Suprapubic skin (tissue), 4 donors: ENCODE results near the gene HTR3C.

Experiments used
- EP300 ChIP-seq: sonication (generic); formaldehyde crosslinking; IDR thresholded peaks from one replicate; pipeline ENCODE4 v1.6.1; 2017; ENCODE audit warnings: antibody characterized with exemption
- POLR2A ChIP-seq, 2 donors: fragments of 450-650 bp; IDR thresholded peaks; one replicate each; pipeline ENCODE4 v1.6.1; 2017; ENCODE audit warnings: antibody characterized with exemption in 2 of 2, mild to moderate bottlenecking in 2 of 2, moderate library complexity in 2 of 2
- POLR2AphosphoS5 ChIP-seq, 3 donors: sonication (generic); formaldehyde crosslinking; IDR thresholded peaks; one replicate each; pipeline ENCODE4 v1.6.1; 2017; ENCODE audit warnings: antibody characterized with exemption in 3 of 3
- TF ChIP-seq, protein P1 (sequence below), 2 donors: fragments of 200-600 bp in 1 of 2; fragments of 450-650 bp in 1 of 2; sonication (generic) in 1 of 2; IDR thresholded peaks; one replicate each; pipeline ENCODE4 v1.5.1; 2016 to 2019; ENCODE audit warnings: antibody characterized with exemption in 2 of 2, mild to moderate bottlenecking in 1 of 2, moderate library complexity in 1 of 2

DNA sequence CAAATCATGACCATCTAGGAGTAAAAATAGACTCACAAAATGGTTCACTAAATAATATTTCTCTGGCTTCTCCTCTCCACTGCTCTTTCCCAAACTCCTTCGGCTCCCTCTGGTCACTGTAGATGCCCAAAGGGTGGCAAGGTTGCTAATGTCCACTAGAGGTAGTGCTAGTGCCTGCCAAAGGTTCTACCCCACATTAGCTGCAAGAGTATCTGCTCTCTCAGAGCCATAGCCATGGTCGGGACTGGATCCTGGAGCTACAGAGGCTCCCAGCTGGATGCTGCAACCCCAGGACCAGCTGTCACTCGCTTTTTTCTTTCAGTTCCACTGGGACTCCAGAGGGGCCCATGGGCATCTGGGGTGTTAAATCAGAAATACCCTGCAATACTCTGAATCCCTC lies 12.8 kb upstream of the HTR3C start:
- TF ChIP-seq, protein P1, sequence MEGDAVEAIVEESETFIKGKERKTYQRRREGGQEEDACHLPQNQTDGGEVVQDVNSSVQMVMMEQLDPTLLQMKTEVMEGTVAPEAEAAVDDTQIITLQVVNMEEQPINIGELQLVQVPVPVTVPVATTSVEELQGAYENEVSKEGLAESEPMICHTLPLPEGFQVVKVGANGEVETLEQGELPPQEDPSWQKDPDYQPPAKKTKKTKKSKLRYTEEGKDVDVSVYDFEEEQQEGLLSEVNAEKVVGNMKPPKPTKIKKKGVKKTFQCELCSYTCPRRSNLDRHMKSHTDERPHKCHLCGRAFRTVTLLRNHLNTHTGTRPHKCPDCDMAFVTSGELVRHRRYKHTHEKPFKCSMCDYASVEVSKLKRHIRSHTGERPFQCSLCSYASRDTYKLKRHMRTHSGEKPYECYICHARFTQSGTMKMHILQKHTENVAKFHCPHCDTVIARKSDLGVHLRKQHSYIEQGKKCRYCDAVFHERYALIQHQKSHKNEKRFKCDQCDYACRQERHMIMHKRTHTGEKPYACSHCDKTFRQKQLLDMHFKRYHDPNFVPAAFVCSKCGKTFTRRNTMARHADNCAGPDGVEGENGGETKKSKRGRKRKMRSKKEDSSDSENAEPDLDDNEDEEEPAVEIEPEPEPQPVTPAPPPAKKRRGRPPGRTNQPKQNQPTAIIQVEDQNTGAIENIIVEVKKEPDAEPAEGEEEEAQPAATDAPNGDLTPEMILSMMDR (IDR thresholded peaks at IDR 0.05) = no peak
- no peak for TF ChIP-seq EP300
- TF ChIP-seq POLR2AphosphoS5 (IDR thresholded peaks at IDR 0.05) = no peak
- no peak for TF ChIP-seq POLR2A (IDR thresholded peaks at IDR 0.05)
